Measurements from ENCODE around the gene NMT1. TPM values are rescaled to one million over a fixed set of nuclear protein-coding genes. Genes with fewer than 3 reads are reported as not detected.

Gene NMT1
- total RNA-seq, 4 donors from 2014 or later, result 60.7 to 127 (median 71.5) TPM

GRCh38 chr17:45102856-45103255 is 41.7 kb downstream of the NMT1 start:
- Histone ChIP-seq H3K4me1 (peaks cover 59 to 83% of the 10 kb centered on the region in 2 donors), H3K36me3 (peaks cover 0 to 78% of the 10 kb centered on the region in 2 donors), H3K27ac (peak overlapping the region; percentile 9 to 96 (median 74)), H3K4me3 (no peak overlapping the region), H3K9me3 (no peaks in the 10 kb centered on the region), H3K27me3 (no peaks in the 10 kb centered on the region)
- in situ Hi-C loops (cut with MboI; ENCODE audit: low sequenced_read_pairs in 4 of 4) (loop anchor here in 2 of 4 donors (10.0 to 25.0 kb wide), 2 partner anchors 178 to 191 kb away; partner anchors contain the start of gene GFAP (in 1 of the 2)), intact Hi-C loops (cut with DNase I; ENCODE audit: low total_unique reads) (no loop called here)
- DNase-seq (no peak), ATAC-seq (no peak)
- TF ChIP-seq POLR2A (IDR thresholded peaks at IDR 0.05), result no peak
- no peak for TF ChIP-seq CTCF (IDR thresholded peaks at IDR 0.05 in 4 of 5, conservative IDR thresholded peaks at IDR 0.05 in 1 of 5)

- Histone ChIP-seq H3K4me3 (no peak overlapping the region), H3K27ac (peak overlapping the region; percentile 9 to 96 (median 74))
These were observed 42.2 kb downstream of the NMT1 start for GRCh38 chr17:45103269-45103795.

GRCh38 chr17:45104029-45104428 is 42.9 kb downstream of the NMT1 start:
- no peak for TF ChIP-seq POLR2A (IDR thresholded peaks at IDR 0.05)
- TF ChIP-seq CTCF (IDR thresholded peaks at IDR 0.05 in 4 of 5, conservative IDR thresholded peaks at IDR 0.05 in 1 of 5), result no peak
- Histone ChIP-seq H3K9me3 (no peaks in the 10 kb centered on the region), H3K4me1 (peaks cover 54 to 83% of the 10 kb centered on the region in 2 donors), H3K27me3 (no peaks in the 10 kb centered on the region), H3K36me3 (peaks cover 0 to 69% of the 10 kb centered on the region in 2 donors), H3K27ac (peak overlapping the region in 3 of 4 donors; percentile 59 to 96 (median 88)), H3K4me3 (no peak overlapping the region)
- peak in 1 of 2 donors; percentile 21 for ATAC-seq
- no peak for DNase-seq
- in situ Hi-C loops (cut with MboI; ENCODE audit: low sequenced_read_pairs in 4 of 4) (loop anchor here in 2 of 4 donors (10.0 to 25.0 kb wide), 2 partner anchors 179 to 192 kb away; partner anchors contain the start of gene GFAP (in 1 of the 2)), intact Hi-C loops (cut with DNase I; ENCODE audit: low total_unique reads) (no loop called here)

More at GRCh38 chr17:45103269-45103795, 42.2 kb downstream of the NMT1 start:
- no peak for TF ChIP-seq CTCF (IDR thresholded peaks at IDR 0.05 in 4 of 5, conservative IDR thresholded peaks at IDR 0.05 in 1 of 5)
- no peak for TF ChIP-seq POLR2A (IDR thresholded peaks at IDR 0.05)
- in situ Hi-C loops (cut with MboI; ENCODE audit: low sequenced_read_pairs in 4 of 4) (loop anchor here in 2 of 4 donors (10.0 to 25.0 kb wide), 2 partner anchors 179 to 191 kb away; partner anchors contain the start of gene GFAP (in 1 of the 2)), intact Hi-C loops (cut with DNase I; ENCODE audit: low total_unique reads) (no loop called here)
- DNase-seq (peak in 1 of 2 donors; percentile 66), ATAC-seq (peak; percentile 47 to 51)
- H3K27me3 ChIP-seq, result no peaks in the 10 kb centered on the region
- no peaks in the 10 kb centered on the region for H3K9me3 ChIP-seq
- peaks cover 58 to 83% of the 10 kb centered on the region in 2 donors for H3K4me1 ChIP-seq
- H3K36me3 ChIP-seq, result peaks cover 0 to 73% of the 10 kb centered on the region in 2 donors

GRCh38 chr17:45104497-45104896 is 43.4 kb downstream of the NMT1 start:
- TF ChIP-seq POLR2A (IDR thresholded peaks at IDR 0.05) (no peak), CTCF (IDR thresholded peaks at IDR 0.05 in 4 of 5, conservative IDR thresholded peaks at IDR 0.05 in 1 of 5) (no peak)
- ATAC-seq (no peak), DNase-seq (no peak)
- peaks cover 0 to 67% of the 10 kb centered on the region in 2 donors for H3K36me3 ChIP-seq
- intact Hi-C loops (cut with DNase I; ENCODE audit: low total_unique reads) (no loop called here), in situ Hi-C loops (cut with MboI; ENCODE audit: low sequenced_read_pairs in 4 of 4) (loop anchor here in 2 of 4 donors (10.0 to 25.0 kb wide), 2 partner anchors 180 to 192 kb away; partner anchors contain the start of gene GFAP (in 1 of the 2))
- H3K4me1 ChIP-seq, result peaks cover 55 to 83% of the 10 kb centered on the region in 2 donors
- H3K27me3 ChIP-seq, result no peaks in the 10 kb centered on the region
- H3K9me3 ChIP-seq, result no peaks in the 10 kb centered on the region
- H3K27ac ChIP-seq, result peak overlapping the region; percentile 22 to 96 (median 58)
- no peak overlapping the region for H3K4me3 ChIP-seq

Measured in gastrocnemius medialis (tissue), 4 donors.